Activated CD4-positive, alpha-beta T cell treated with anti-CD3 and anti-CD28 coated beads, Interleukin-2, amount 10 ng/mL, durations not matched to agents 24 days and 14 days (primary cell): ENCODE measurements around the gene ZNF688. TPM values are rescaled to one million over a fixed set of nuclear protein-coding genes. Genes with fewer than 3 reads are reported as not detected.
"Not testable (repeated sequence)": the region's sequence is repeated elsewhere in the genome, so short reads cannot be mapped to it uniquely, and the experiment has no call there.

ENCODE experiments used
- DNase-seq: peaks from one replicate; pipeline ENCODE4 v3.0.0; 2022
- H3K27ac Mint-ChIP-seq: one replicate; pipeline ENCODE4 v1.8.0; 2022; ENCODE audit warnings: mild to moderate bottlenecking, mixed read lengths
- H3K27me3 Mint-ChIP-seq: one replicate; pipeline ENCODE4 v1.8.0; 2022; ENCODE audit warnings: mixed read lengths
- H3K36me3 Mint-ChIP-seq: one replicate; pipeline ENCODE4 v1.8.0; 2022; ENCODE audit warnings: low read depth, mild to moderate bottlenecking, mixed read lengths
- H3K4me1 Mint-ChIP-seq: one replicate; pipeline ENCODE4 v1.8.0; 2021; ENCODE audit warnings: mixed read lengths
- H3K4me3 Mint-ChIP-seq: one replicate; pipeline ENCODE4 v1.8.0; 2022; ENCODE audit warnings: mild to moderate bottlenecking, moderate library complexity, mixed read lengths
- H3K9me3 Mint-ChIP-seq: one replicate; pipeline ENCODE4 v1.8.0; 2021; ENCODE audit warnings: mixed read lengths
- intact Hi-C: fragments of 100-400 bp; cut with micrococcal nuclease; formaldehyde crosslinking; loops from one replicate; pipeline ENCODE4 v1.15.1; 2023
- total RNA-seq: library from RNA; stranded (reverse); gene quantifications from 2 replicates; pipeline ENCODE4 v1.2.3, GENCODE V29; 2022

The ZNF688 gene
- total RNA-seq, 1 donor from 2014 or later = 6.6 TPM

GRCh38 chr16:30528799-30529457, 42.6 kb downstream of the ZNF688 start:
- no peaks in the 10 kb centered on the region for H3K27me3 Mint-ChIP-seq

GRCh38 chr16:30527635-30528178, 43.8 kb downstream of the ZNF688 start:
- H3K9me3 Mint-ChIP-seq = no peaks in the 10 kb centered on the region
- intact Hi-C loops = loop anchor here (1.0 to 5.0 kb wide), 7 partner anchors 8 to 155 kb away; partner anchors contain the start of genes DCTPP1, FBRS, ITGAL and MYL11
- DNase-seq = no peak

More at GRCh38 chr16:30528799-30529457, 42.6 kb downstream of the ZNF688 start:
- Mint-ChIP-seq H3K27ac (no peak overlapping the region), H3K4me1 (peaks cover 27% of the 10 kb centered on the region), H3K4me3 (no peak overlapping the region), H3K9me3 (no peaks in the 10 kb centered on the region), H3K36me3 (peaks cover 20% of the 10 kb centered on the region)
- intact Hi-C loops = loop anchor here (5.0 kb wide), 1 partner anchor 157 kb away; the partner anchor contains the start of genes MYL11 and TBC1D10B
- no peak for DNase-seq

GRCh38 chr16:30526823-30527634, 44.5 kb downstream of the ZNF688 start:
- Mint-ChIP-seq H3K4me1 (peaks cover 26% of the 10 kb centered on the region), H3K27ac (peak overlapping the region; percentile 81)
- intact Hi-C loops = loop anchor here (1.0 to 5.0 kb wide), 7 partner anchors 8 to 155 kb away; partner anchors contain the start of genes DCTPP1, FBRS, ITGAL and MYL11

More at GRCh38 chr16:30527635-30528178, 43.8 kb downstream of the ZNF688 start:
- Mint-ChIP-seq H3K4me3 (peak overlapping the region; percentile 81), H3K4me1 (peaks cover 23% of the 10 kb centered on the region), H3K36me3 (peaks cover 15% of the 10 kb centered on the region), H3K27me3 (no peaks in the 10 kb centered on the region), H3K27ac (peak overlapping the region; percentile 81)

GRCh38 chr16:30526137-30526822, 45.2 kb downstream of the ZNF688 start, which contains the start of gene ZNF768:
TSS of gene ZNF768 (minus strand) at chr16:30526566. CDS start at chr16:30526413, 153 bp downstream.
- Mint-ChIP-seq H3K36me3 (peaks cover 18% of the 10 kb centered on the region), H3K27me3 (no peaks in the 10 kb centered on the region), H3K27ac (peak within 1 kb of the TSS; percentile 81), H3K4me1 (peaks cover 26% of the 10 kb centered on the region), H3K9me3 (no peaks in the 10 kb centered on the region), H3K4me3 (peak within 1 kb of the TSS; percentile 83)
- peak; percentile 81 for DNase-seq
- intact Hi-C loops = loop anchor here (2.0 to 5.0 kb wide), 3 partner anchors 43 to 154 kb away; partner anchors contain the start of genes ITGAL, MYL11 and TBC1D10B

More at GRCh38 chr16:30526823-30527634, 44.5 kb downstream of the ZNF688 start:
- H3K36me3 Mint-ChIP-seq = peaks cover 19% of the 10 kb centered on the region
- DNase-seq = peak; percentile 98
- H3K27me3 Mint-ChIP-seq = no peaks in the 10 kb centered on the region
- H3K4me3 Mint-ChIP-seq = peak overlapping the region; percentile 81
- no peaks in the 10 kb centered on the region for H3K9me3 Mint-ChIP-seq

- H3K36me3 Mint-ChIP-seq = peaks cover 13% of the 10 kb centered on the region
- no peak for DNase-seq
- peak overlapping the region; percentile 67 for H3K27ac Mint-ChIP-seq
- intact Hi-C loops = loop anchor here (2.0 to 5.0 kb wide), 3 partner anchors 43 to 153 kb away; partner anchors contain the start of genes ITGAL, MYL11 and TBC1D10B
- H3K9me3 Mint-ChIP-seq = no peaks in the 10 kb centered on the region
- peaks cover 25% of the 10 kb centered on the region for H3K4me1 Mint-ChIP-seq
- peak overlapping the region; percentile 83 for H3K4me3 Mint-ChIP-seq
- H3K27me3 Mint-ChIP-seq = no peaks in the 10 kb centered on the region
Measured at GRCh38 chr16:30525844-30526136, 45.7 kb downstream of the ZNF688 start.

GRCh38 chr16:30524575-30525568, 46.6 kb downstream of the ZNF688 start:
- Mint-ChIP-seq H3K9me3 (no peaks in the 10 kb centered on the region), H3K4me1 (peaks cover 17% of the 10 kb centered on the region), H3K4me3 (peak overlapping the region; percentile 53), H3K27ac (no peak overlapping the region), H3K27me3 (no peaks in the 10 kb centered on the region), H3K36me3 (peaks cover 15% of the 10 kb centered on the region)
- intact Hi-C loops = loop anchor here (5.0 kb wide), 1 partner anchor 153 kb away; the partner anchor contains the start of genes MYL11 and TBC1D10B
- DNase-seq = peak; percentile 64

GRCh38 chr16:30523768-30524574, 47.5 kb downstream of the ZNF688 start:
- Mint-ChIP-seq H3K27me3 (no peaks in the 10 kb centered on the region), H3K4me1 (peaks cover 18% of the 10 kb centered on the region), H3K9me3 (no peaks in the 10 kb centered on the region), H3K4me3 (no peak overlapping the region), H3K27ac (no peak overlapping the region), H3K36me3 (peaks cover 24% of the 10 kb centered on the region)
- DNase-seq = no peak
- intact Hi-C loops = no loop called here

GRCh38 chr16:30522702-30523463, 48.6 kb downstream of the ZNF688 start:
- H3K4me3 Mint-ChIP-seq, intact Hi-C loops, DNase-seq, H3K9me3 Mint-ChIP-seq, H3K27ac Mint-ChIP-seq, H3K27me3 Mint-ChIP-seq: not testable (repeated sequence)
- Mint-ChIP-seq H3K4me1 (peaks cover 18% of the 10 kb centered on the region), H3K36me3 (peaks cover 32% of the 10 kb centered on the region)

GRCh38 chr16:30521873-30522641, 49.5 kb downstream of the ZNF688 start:
- H3K9me3 Mint-ChIP-seq = no peaks in the 10 kb centered on the region
- H3K36me3 Mint-ChIP-seq = peaks cover 40% of the 10 kb centered on the region
- H3K27ac Mint-ChIP-seq = peak overlapping the region; percentile 3
- no peak overlapping the region for H3K4me3 Mint-ChIP-seq
- intact Hi-C loops = no loop called here
- no peak for DNase-seq
- H3K4me1 Mint-ChIP-seq = peaks cover 12% of the 10 kb centered on the region
- H3K27me3 Mint-ChIP-seq = no peaks in the 10 kb centered on the region

GRCh38 chr16:30521476-30521872, 50.0 kb downstream of the ZNF688 start:
- no peak overlapping the region for H3K27ac Mint-ChIP-seq
- no peaks in the 10 kb centered on the region for H3K27me3 Mint-ChIP-seq
- H3K4me1 Mint-ChIP-seq = peaks cover 12% of the 10 kb centered on the region
- H3K9me3 Mint-ChIP-seq = no peaks in the 10 kb centered on the region
- no peak overlapping the region for H3K4me3 Mint-ChIP-seq
- DNase-seq = no peak
- H3K36me3 Mint-ChIP-seq = peaks cover 45% of the 10 kb centered on the region
- intact Hi-C loops = no loop called here
